OCI-LY3 (cell line): Measurements from ENCODE around the gene FLNA.

Experiments
- H2AFZ ChIP-seq: fragments of 200-600, 300-600 bp; shearing (Covaris generic); 2 replicates; pipeline ENCODE4 v1.6.0; 2014; ENCODE audit warnings: antibody characterized with exemption, low read depth, low read length
- H3K27ac ChIP-seq: fragments of 200-600, 300-600 bp; sonication (generic); 2 replicates; pipeline ENCODE4 v1.5.1; 2014; ENCODE audit warnings: mild to moderate bottlenecking, low read length, moderate library complexity, mixed read lengths
- H3K27me3 ChIP-seq: fragments of 200-600, 300-600 bp; sonication (generic); 2 replicates; pipeline ENCODE4 v1.6.1; 2014; ENCODE audit warnings: low read depth, low read length, mixed read lengths
- H3K36me3 ChIP-seq: fragments of 200-600, 300-600 bp; sonication (generic); replicated peaks from 2 replicates; pipeline ENCODE3; 2014; ENCODE audit warnings: low read depth, low read length, mixed read lengths
- H3K4me1 ChIP-seq: fragments of 300-600, 200-600 bp; sonication (generic); 2 replicates; pipeline ENCODE4 v1.6.1; 2014; ENCODE audit warnings: low read length, mixed read lengths
- H3K4me2 ChIP-seq: fragments of 200-600, 300-600 bp; sonication (generic); 2 replicates; pipeline ENCODE4 v1.6.1; 2014; ENCODE audit warnings: low read length, mixed read lengths
- H3K4me3 ChIP-seq: fragments of 300-600, 200-600 bp; sonication (generic); 2 replicates; pipeline ENCODE4 v1.5.1; 2014; ENCODE audit warnings: antibody characterized with exemption, mild to moderate bottlenecking, low read length, moderate library complexity
- H3K79me2 ChIP-seq: fragments of 300-600, 200-600 bp; shearing (Covaris generic); 2 replicates; pipeline ENCODE4 v1.6.1; 2014; ENCODE audit warnings: mild to moderate bottlenecking, low read length, mixed read lengths
- H3K9ac ChIP-seq: fragments of 300-600, 200-600 bp; shearing (Covaris generic); 2 replicates; pipeline ENCODE4 v1.6.0; 2014; ENCODE audit warnings: mild to moderate bottlenecking, low read length, moderate library complexity
- H3K9me3 ChIP-seq: fragments of 200-600, 300-600 bp; shearing (Covaris generic); 2 replicates; pipeline ENCODE4 v1.6.1; 2014; ENCODE audit warnings: low read length, mixed read lengths; ENCODE audit not compliant: insufficient read depth
- H4K20me1 ChIP-seq: fragments of 200-600, 300-600 bp; sonication (generic); 2 replicates; pipeline ENCODE4 v1.6.1; 2016; ENCODE audit warnings: low read length, mixed read lengths; ENCODE audit not compliant: insufficient read depth
- CTCF ChIP-seq: fragments of 200-600, 300-600 bp; sonication (generic); IDR thresholded peaks from 2 replicates; pipeline ENCODE4 v1.5.1; 2014; ENCODE audit warnings: antibody characterized with exemption, low read length, low read depth
- EZH2phosphoT487 ChIP-seq: fragments of 200-600 bp; shearing (Covaris generic); IDR thresholded peaks from 2 replicates; pipeline ENCODE4 v1.6.1; 2018; ENCODE audit warnings: antibody characterized with exemption, mixed run types, low read depth

Gene FLNA

GRCh38 chrX:154369449-154370299, 4.8 kb downstream of the FLNA start:
- Histone ChIP-seq H3K79me2 (peaks cover 49% of the 10 kb centered on the region), H3K4me1 (peaks cover 27% of the 10 kb centered on the region), H4K20me1 (peaks cover 23% of the 10 kb centered on the region), H3K27ac (peak overlapping the region; percentile 82), H3K4me2 (peak overlapping the region; percentile 100), H3K27me3 (no peaks in the 10 kb centered on the region), H3K9me3 (no peaks in the 10 kb centered on the region), H3K9ac (peak overlapping the region; percentile 82), H2AFZ (no peak overlapping the region), H3K4me3 (peak overlapping the region; percentile 99), H3K36me3 (peaks cover 29% of the 10 kb centered on the region)
- no peak for TF ChIP-seq CTCF
- no peak for TF ChIP-seq EZH2phosphoT487

- Histone ChIP-seq H2AFZ (no peak overlapping the region), H3K36me3 (peaks cover 29% of the 10 kb centered on the region), H3K9me3 (no peaks in the 10 kb centered on the region), H4K20me1 (peaks cover 23% of the 10 kb centered on the region), H3K27me3 (no peaks in the 10 kb centered on the region), H3K9ac (peak overlapping the region; percentile 82), H3K27ac (peak overlapping the region; percentile 82), H3K4me2 (peak overlapping the region; percentile 100), H3K4me1 (peaks cover 27% of the 10 kb centered on the region), H3K4me3 (peak overlapping the region; percentile 99), H3K79me2 (peaks cover 49% of the 10 kb centered on the region)
- TF ChIP-seq CTCF, result no peak
- no peak for TF ChIP-seq EZH2phosphoT487
These were observed 5.6 kb downstream of the FLNA start for GRCh38 chrX:154368630-154369448.

DNA sequence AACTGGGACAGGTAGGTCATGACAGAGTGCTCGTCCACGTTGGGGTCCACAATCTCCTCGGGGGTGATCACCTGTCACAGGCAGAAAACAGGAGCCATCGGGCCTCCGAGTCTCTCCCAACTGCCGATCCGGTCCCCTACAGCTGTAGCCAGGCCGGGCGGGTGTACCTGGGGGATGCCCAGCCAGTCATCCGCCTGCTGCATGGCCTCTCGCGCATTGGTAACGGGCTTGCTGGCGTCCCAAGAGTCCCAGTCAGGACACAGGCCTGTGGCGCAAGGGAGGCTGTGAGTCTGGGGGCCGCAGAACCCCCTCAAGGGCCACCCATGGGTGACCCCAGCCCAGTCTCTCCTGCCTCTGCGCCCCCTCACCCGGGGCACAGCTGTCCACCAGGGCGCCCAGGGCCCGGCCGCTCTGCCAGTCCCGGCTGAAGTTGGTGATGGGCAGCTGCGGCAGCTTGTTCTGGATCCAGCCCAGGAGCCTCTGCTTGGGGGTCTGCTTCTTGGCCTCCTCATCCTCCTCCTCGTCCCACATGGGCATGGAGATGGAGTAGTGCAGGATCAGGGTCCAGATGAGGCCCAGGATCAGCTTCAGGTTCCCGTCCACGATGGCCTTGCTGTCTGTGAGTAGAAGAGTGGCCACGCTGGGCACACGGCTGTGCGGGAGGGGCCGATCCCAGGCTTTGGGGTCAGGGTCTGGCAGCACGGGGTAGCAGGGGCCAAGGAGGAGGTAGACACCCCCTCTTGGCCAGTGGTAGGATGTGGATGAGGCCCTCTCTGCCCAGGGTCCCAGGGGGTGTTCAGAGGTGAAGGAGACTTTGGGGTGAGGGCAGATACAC, 6.7 kb downstream of the FLNA start:
- peaks cover 23% of the 10 kb centered on the region for H4K20me1 ChIP-seq
- H3K4me3 ChIP-seq, result no peak overlapping the region
- no peaks in the 10 kb centered on the region for H3K27me3 ChIP-seq
- H3K4me2 ChIP-seq, result no peak overlapping the region
- TF ChIP-seq EZH2phosphoT487, result no peak
- TF ChIP-seq CTCF, result no peak
- H3K36me3 ChIP-seq, result peaks cover 30% of the 10 kb centered on the region
- no peak overlapping the region for H3K27ac ChIP-seq
- no peak overlapping the region for H2AFZ ChIP-seq
- peaks cover 17% of the 10 kb centered on the region for H3K4me1 ChIP-seq
- peaks cover 49% of the 10 kb centered on the region for H3K79me2 ChIP-seq
- H3K9me3 ChIP-seq, result no peaks in the 10 kb centered on the region
- no peak overlapping the region for H3K9ac ChIP-seq
